Measurements from ENCODE around the gene PBX3. TPM values are rescaled to one million over a fixed set of nuclear protein-coding genes. Genes with fewer than 3 reads are reported as not detected.

PBX3 gene
- total RNA-seq, 2 experiments from 2014 or later = 24.3 to 28.0 TPM

Other genes starting within 250 kb of the PBX3 start
- gene MAPKAP1, start 40.2 kb upstream of the PBX3 start, total RNA-seq = 10 to 100 TPM; 48.2 to 51.5 TPM

Data from activated naive CD8-positive, alpha-beta T cell treated with anti-CD3 and anti-CD28 coated beads, Interleukin-2, amount 10 ng/mL, durations not matched to agents 7 days and 5 days (primary cell).